HCT116 (cell line): Measurements from ENCODE around the gene TTC38. TPM values are rescaled to one million over a fixed set of nuclear protein-coding genes. Genes with fewer than 3 reads are reported as not detected.

Experiments used
- ATAC-seq: fragments of 200-7000 bp; cut with Tn5 transposase; 2 replicates; pipeline ENCODE4 v1.9.1; 2020; ENCODE audit warnings: mild to moderate bottlenecking, moderate library complexity
- BruUV-seq: library from RNA; stranded (reverse); fragments of 400-500 nt; replicated peaks from 2 replicates; lab custom pipeline; 2021; lab: Mats Ljungman, UMichigan
- CTCF ChIA-PET: fragments of 300-600 bp; sonication (Branson Sonifier 250); formaldehyde crosslinking; loops from one replicate; lab custom pipeline; 2021; ENCODE audit warnings: antibody characterized with exemption; lab: Charles Lee
- POLR2A ChIA-PET: fragments of 300-600, 350-600 bp; sonication (Branson Sonifier 250); formaldehyde crosslinking; loops from one replicate; lab custom pipeline; 2021; ENCODE audit warnings: antibody characterized with exemption; lab: Charles Lee
- RAD21 ChIA-PET, 2 experiments: fragments of 300-600 bp; sonication (Branson Sonifier 250); formaldehyde crosslinking; loops; one replicate each; lab custom pipeline; 2023; ENCODE audit warnings: low total read pairs in 2 of 2; ENCODE audit not compliant: uncharacterized antibody in 2 of 2, unreplicated experiment in 2 of 2, low non-redundant PET in 1 of 2; lab: Charles Lee
- DNase-seq: peaks from one replicate; pipeline ENCODE4 v3.0.0-alpha.2; 2010; ENCODE audit warnings: low read depth, low spot score
- H2AFZ ChIP-seq: fragments of 200-600 bp; shearing (Covaris generic), sonication (generic); 2 replicates; pipeline ENCODE4 v1.6.1; 2017; ENCODE audit warnings: low read depth, mixed run types, mixed read lengths, antibody characterized with exemption, low read length; ENCODE audit not compliant: poor library complexity, severe bottlenecking
- H3K27ac ChIP-seq: 2 replicates; pipeline ENCODE4 v1.5.1; 2012; ENCODE audit warnings: low read depth, low read length
- H3K27me3 ChIP-seq: fragments of 200-600 bp; sonication (generic); 2 replicates; pipeline ENCODE4 v1.6.1; 2016; ENCODE audit warnings: mixed run types, low read length, mixed read lengths; ENCODE audit not compliant: insufficient read depth
- H3K36me3 ChIP-seq, 2 experiments: fragments of 200-500 bp in 1 of 2; fragments of 200-600 bp in 1 of 2; sonication (Bioruptor generic) in 1 of 2; sonication (generic) in 1 of 2; 2 replicates each; pipeline versions ENCODE4 v1.5.1 to v1.6.1; 2014 to 2016; ENCODE audit warnings: low read length in 2 of 2, inconsistent platforms in 1 of 2, mixed read lengths in 1 of 2, mixed run types in 1 of 2; ENCODE audit not compliant: insufficient read depth in 2 of 2, control insufficient read depth in 1 of 2
- H3K4me1 ChIP-seq, 2 experiments: fragments of 200-600 bp in 1 of 2; sonication (generic) in 1 of 2; 2 replicates each; pipeline versions ENCODE4 v1.5.1 to v1.6.1; 2012 to 2017; ENCODE audit warnings: low read length in 2 of 2, inconsistent platforms in 1 of 2, mild to moderate bottlenecking in 1 of 2, mixed read lengths in 1 of 2, mixed run types in 1 of 2, moderate library complexity in 1 of 2; ENCODE audit not compliant: insufficient read depth in 2 of 2, control insufficient read depth in 1 of 2
- H3K4me2 ChIP-seq: fragments of 200-600 bp; sonication (generic); 2 replicates; pipeline ENCODE4 v1.6.1; 2017; ENCODE audit warnings: mixed run types, low read length, mixed read lengths
- H3K4me3 ChIP-seq, 2 experiments: fragments of 200-600 bp in 1 of 2; sonication (generic) in 1 of 2; replicated peaks in 1 of 2; 2 replicates each; pipeline ENCODE4 v1.5.1; 2011 to 2016; ENCODE audit warnings: low read length in 2 of 2, control low read depth in 1 of 2, low read depth in 1 of 2, mild to moderate bottlenecking in 1 of 2, mixed read lengths in 1 of 2, mixed run types in 1 of 2
- H3K79me2 ChIP-seq: fragments of 200-600 bp; sonication (generic); 2 replicates; pipeline ENCODE4 v1.6.1; 2017; ENCODE audit warnings: mild to moderate bottlenecking, mixed run types, low read length, moderate library complexity, mixed read lengths; ENCODE audit not compliant: insufficient read depth
- H3K9ac ChIP-seq: fragments of 200-600 bp; sonication (generic); 2 replicates; pipeline ENCODE4 v1.6.1; 2016; ENCODE audit warnings: low read length, mixed read lengths
- H3K9me2 ChIP-seq: fragments of 200-600 bp; sonication (generic), shearing (Covaris generic); 2 replicates; pipeline ENCODE4 v1.6.1; 2017; ENCODE audit warnings: mixed run types, mild to moderate bottlenecking, moderate library complexity; ENCODE audit not compliant: insufficient read depth
- H3K9me3 ChIP-seq, 2 experiments: fragments of 200-500 bp in 1 of 2; fragments of 200-600 bp in 1 of 2; sonication (Bioruptor generic) in 1 of 2; sonication (generic) in 1 of 2; 2 replicates each; pipeline ENCODE4 v1.6.1; 2014 to 2017; ENCODE audit warnings: low read length in 2 of 2, mixed read lengths in 2 of 2, inconsistent platforms in 1 of 2, low read depth in 1 of 2, mild to moderate bottlenecking in 1 of 2, mixed run types in 1 of 2, moderate library complexity in 1 of 2; ENCODE audit not compliant: control insufficient read depth in 1 of 2, insufficient read depth in 1 of 2
- H4K20me1 ChIP-seq: fragments of 200-600 bp; sonication (generic), shearing (Covaris generic); 2 replicates; pipeline ENCODE4 v1.6.1; 2017; ENCODE audit warnings: mixed run types, mild to moderate bottlenecking, moderate library complexity; ENCODE audit not compliant: insufficient read depth
- ELF1 ChIP-seq: IDR thresholded peaks from 2 replicates; pipeline ENCODE4 v1.6.1; 2012; ENCODE audit warnings: low read depth, borderline replicate concordance
- JUND ChIP-seq: IDR thresholded peaks from 2 replicates; pipeline ENCODE4 v1.6.1; 2012
- POLR2A ChIP-seq: IDR thresholded peaks from 2 replicates; pipeline ENCODE4 v1.7.0; 2011; ENCODE audit warnings: borderline replicate concordance; ENCODE audit not compliant: insufficient read depth, insufficient read length; ENCODE audit errors: extremely low read depth
- RAD21 ChIP-seq: IDR thresholded peaks from 2 replicates; pipeline ENCODE4 v1.6.1; 2012; ENCODE audit warnings: low read depth, mild to moderate bottlenecking
- SIN3A ChIP-seq: IDR thresholded peaks from 2 replicates; pipeline ENCODE4 v1.6.1; 2012; ENCODE audit warnings: low read depth
- TCF7L2 ChIP-seq: IDR thresholded peaks from 2 replicates; pipeline ENCODE4 v1.7.0; 2011; ENCODE audit warnings: borderline replicate concordance, inconsistent platforms; ENCODE audit not compliant: insufficient read depth, insufficient read length; ENCODE audit errors: extremely low read depth
- YY1 ChIP-seq: IDR thresholded peaks from 2 replicates; pipeline ENCODE4 v1.6.1; 2011; ENCODE audit warnings: low read length, low read depth, moderate library complexity, mild to moderate bottlenecking; ENCODE audit not compliant: insufficient replicate concordance; ENCODE audit errors: extremely low read depth
- ZFX ChIP-seq: fragments of 450-650 bp; IDR thresholded peaks from 2 replicates; pipeline ENCODE4 v1.6.1; 2017
- ZNF274 ChIP-seq: fragments of 200-500 bp; sonication (Bioruptor generic); IDR thresholded peaks from 2 replicates; pipeline ENCODE4 v1.6.1; 2014; ENCODE audit warnings: mild to moderate bottlenecking, low read depth, low read length, inconsistent platforms
- intact Hi-C: fragments of 100-400 bp; cut with micrococcal nuclease; formaldehyde crosslinking; loops from 2 replicates; pipeline ENCODE4 v1.10.0; 2022
- total RNA-seq: library from RNA; stranded (reverse); gene quantifications from one replicate; pipeline ENCODE4 v1.2.1, GENCODE V29; 2021; ENCODE audit not compliant: unreplicated experiment
- TF ChIP-seq, protein P1 (sequence below): IDR thresholded peaks from 2 replicates; pipeline ENCODE4 v1.6.1; 2012
- TF ChIP-seq, protein P2 (sequence below): IDR thresholded peaks from 2 replicates; pipeline ENCODE4 v1.6.1; 2012

The TTC38 gene
- total RNA-seq, 1 experiment from 2014 or later = 22.9 TPM

GRCh38 chr22:46320166-46320710 is 52.4 kb downstream of the TTC38 start (continued):
- TF ChIP-seq, protein P1, sequence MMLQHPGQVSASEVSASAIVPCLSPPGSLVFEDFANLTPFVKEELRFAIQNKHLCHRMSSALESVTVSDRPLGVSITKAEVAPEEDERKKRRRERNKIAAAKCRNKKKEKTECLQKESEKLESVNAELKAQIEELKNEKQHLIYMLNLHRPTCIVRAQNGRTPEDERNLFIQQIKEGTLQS = no peak
- TF ChIP-seq TCF7L2 = no peak
- no peak for TF ChIP-seq RAD21
- TF ChIP-seq, protein P2, sequence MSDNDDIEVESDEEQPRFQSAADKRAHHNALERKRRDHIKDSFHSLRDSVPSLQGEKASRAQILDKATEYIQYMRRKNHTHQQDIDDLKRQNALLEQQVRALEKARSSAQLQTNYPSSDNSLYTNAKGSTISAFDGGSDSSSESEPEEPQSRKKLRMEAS = no peak

GRCh38 chr22:46320716-46321386 is 53.0 kb downstream of the TTC38 start:
- H3K9ac ChIP-seq = no peak overlapping the region

More at GRCh38 chr22:46320716-46321386, 53.0 kb downstream of the TTC38 start:
- Histone ChIP-seq H3K9me3 (no peaks in the 10 kb centered on the region), H3K4me2 (no peak overlapping the region), H3K9me2 (no peaks in the 10 kb centered on the region), H3K4me1 (no peaks in the 10 kb centered on the region), H3K4me3 (no peak overlapping the region), H3K36me3 (peaks cover 35% of the 10 kb centered on the region in 2 experiments), H4K20me1 (no peaks in the 10 kb centered on the region), H2AFZ (no peak overlapping the region), H3K79me2 (peaks cover 30% of the 10 kb centered on the region; the same call in 1 of the 2 replicates), H3K27ac (no peak overlapping the region), H3K27me3 (no peaks in the 10 kb centered on the region)
- ATAC-seq (no peak), DNase-seq (no peak)
- RAD21 ChIA-PET = no interaction called here
- TF ChIP-seq ZNF274 = no peak
- TF ChIP-seq POLR2A = no peak
- no peak for TF ChIP-seq JUND
- no peak for TF ChIP-seq ZFX
- no peak for TF ChIP-seq YY1
- TF ChIP-seq ELF1 = no peak
- no peak for TF ChIP-seq SIN3A
- CTCF ChIA-PET = no interaction called here
- POLR2A ChIA-PET = no interaction called here
- intact Hi-C loops = no loop called here
- BruUV-seq = no TSS peak
